PC-9 (cell line): ENCODE data around the gene GRIK3. TPM values are rescaled to one million over a fixed set of nuclear protein-coding genes. Genes with fewer than 3 reads are reported as not detected.

ENCODE experiments used
- BruUV-seq: library from RNA; stranded (reverse); fragments of 400-500 nt; replicated peaks from 2 replicates; lab custom pipeline; 2021; lab: Mats Ljungman, UMichigan
- CTCF ChIA-PET: fragments of 300-600 bp; sonication (Branson Sonifier 250); formaldehyde crosslinking; loops from one replicate; lab custom pipeline; 2022; ENCODE audit warnings: antibody characterized with exemption; lab: Charles Lee
- POLR2A ChIA-PET: fragments of 300-600 bp; sonication (Branson Sonifier 250); formaldehyde crosslinking; loops from one replicate; lab custom pipeline; 2022; ENCODE audit warnings: antibody characterized with exemption; ENCODE audit not compliant: unreplicated experiment; lab: Charles Lee
- DNase-seq, 2 experiments: peaks; one replicate each; pipeline versions ENCODE4 v3.0.0 to v3.0.0-alpha.2; 2015 to 2022; ENCODE audit warnings: mixed read lengths in 1 of 2
- H2AFZ ChIP-seq: fragments of 200-600 bp; sonication (generic); 2 replicates; pipeline ENCODE4 v1.8.1; 2017; ENCODE audit warnings: antibody characterized with exemption
- H3F3A ChIP-seq: fragments of 200-600 bp; sonication (generic); 2 replicates; pipeline ENCODE4 v1.8.1; 2017; ENCODE audit warnings: antibody characterized with exemption, mild to moderate bottlenecking, low read depth; ENCODE audit not compliant: insufficient read depth
- H3K27ac ChIP-seq: fragments of 200-600 bp; sonication (generic); 2 replicates; pipeline ENCODE4 v1.6.1; 2016; ENCODE audit warnings: mixed run types
- H3K27me3 ChIP-seq: fragments of 200-600 bp; sonication (generic); 2 replicates; pipeline ENCODE4 v1.6.1; 2016; ENCODE audit warnings: low read depth, mixed run types; ENCODE audit not compliant: insufficient read depth
- H3K36me3 ChIP-seq: fragments of 200-600 bp; sonication (generic); 2 replicates; pipeline ENCODE4 v1.6.1; 2016; ENCODE audit warnings: low read depth, mixed run types
- H3K4me1 ChIP-seq: fragments of 200-600 bp; sonication (generic); replicated peaks from 2 replicates; pipeline ENCODE4 v1.6.1; 2016; ENCODE audit warnings: mixed run types; ENCODE audit not compliant: insufficient read depth
- H3K4me2 ChIP-seq: fragments of 200-600 bp; sonication (generic); 2 replicates; pipeline ENCODE4 v1.6.1; 2017; ENCODE audit warnings: mixed run types
- H3K4me3 ChIP-seq: fragments of 200-600 bp; sonication (generic); 2 replicates; pipeline ENCODE4 v1.6.1; 2016; ENCODE audit warnings: mixed run types
- H3K79me2 ChIP-seq: fragments of 200-600 bp; sonication (generic); 2 replicates; pipeline ENCODE4 v1.6.1; 2017; ENCODE audit warnings: low read depth, mixed run types
- H3K9me2 ChIP-seq: fragments of 200-600 bp; sonication (generic); 2 replicates; pipeline ENCODE4 v1.8.1; 2017; ENCODE audit warnings: mild to moderate bottlenecking; ENCODE audit not compliant: insufficient read depth
- H3K9me3 ChIP-seq: fragments of 200-600 bp; sonication (generic); 2 replicates; pipeline ENCODE4 v1.8.1; 2016; ENCODE audit warnings: low read depth; ENCODE audit not compliant: insufficient read depth
- H4K20me1 ChIP-seq: fragments of 200-600 bp; sonication (generic); 2 replicates; pipeline ENCODE4 v1.8.1; 2017; ENCODE audit not compliant: insufficient read depth
- EZH2 ChIP-seq: fragments of 200-600 bp; sonication (generic); IDR thresholded peaks from 2 replicates; pipeline ENCODE4 v1.8.0; 2017; ENCODE audit warnings: antibody characterized with exemption, low read depth
- intact Hi-C: fragments of 100-400 bp; cut with micrococcal nuclease; formaldehyde crosslinking; loops from one replicate; pipeline ENCODE4 v1.10.0; 2022; ENCODE audit not compliant: unreplicated experiment
- total RNA-seq: library from RNA; stranded (reverse); gene quantifications from 2 replicates; pipeline ENCODE4 v1.2.3, GENCODE V29; 2021
- TF ChIP-seq, protein P1 (sequence below): fragments of 200-600 bp; sonication (generic); conservative IDR thresholded peaks from 2 replicates; pipeline ENCODE4 v1.6.1; 2017; ENCODE audit warnings: mixed run types, antibody characterized with exemption, mild to moderate bottlenecking, moderate library complexity

GRIK3 gene
- total RNA-seq, 1 experiment from 2014 or later, result not detected

DNA sequence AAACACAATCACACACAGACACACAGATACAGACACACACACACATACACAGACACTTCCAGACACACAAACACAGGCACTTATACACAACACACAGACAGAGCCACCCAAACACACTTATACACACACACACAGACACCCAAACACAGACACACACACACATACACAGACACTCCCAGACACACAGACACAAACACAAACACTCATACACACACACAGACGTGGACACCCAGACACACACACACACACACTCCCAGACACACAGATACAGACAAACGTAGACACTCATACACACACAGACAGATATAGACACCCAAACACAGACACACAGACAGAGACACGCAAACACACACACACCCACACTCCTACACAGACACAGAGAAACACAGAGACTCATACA lies 272.1 kb downstream of the GRIK3 start:
- Histone ChIP-seq H2AFZ (no peak overlapping the region), H3K4me2 (no peak overlapping the region), H3K79me2 (no peaks in the 10 kb centered on the region), H3K4me3 (no peak overlapping the region), H3K9me2 (no peaks in the 10 kb centered on the region), H3K36me3 (no peaks in the 10 kb centered on the region), H3K4me1 (peaks cover 13% of the 10 kb centered on the region; the same call in 1 of the 2 replicates), H3K27ac (no peak overlapping the region), H3F3A (no peaks in the 10 kb centered on the region), H3K27me3 (no peaks in the 10 kb centered on the region; the same call in 1 of the 2 replicates), H4K20me1 (no peaks in the 10 kb centered on the region), H3K9me3 (no peaks in the 10 kb centered on the region)
- ChIA-PET CTCF (no interaction called here), POLR2A (no interaction called here)
- BruUV-seq, result no TSS peak
- TF ChIP-seq, protein P1, sequence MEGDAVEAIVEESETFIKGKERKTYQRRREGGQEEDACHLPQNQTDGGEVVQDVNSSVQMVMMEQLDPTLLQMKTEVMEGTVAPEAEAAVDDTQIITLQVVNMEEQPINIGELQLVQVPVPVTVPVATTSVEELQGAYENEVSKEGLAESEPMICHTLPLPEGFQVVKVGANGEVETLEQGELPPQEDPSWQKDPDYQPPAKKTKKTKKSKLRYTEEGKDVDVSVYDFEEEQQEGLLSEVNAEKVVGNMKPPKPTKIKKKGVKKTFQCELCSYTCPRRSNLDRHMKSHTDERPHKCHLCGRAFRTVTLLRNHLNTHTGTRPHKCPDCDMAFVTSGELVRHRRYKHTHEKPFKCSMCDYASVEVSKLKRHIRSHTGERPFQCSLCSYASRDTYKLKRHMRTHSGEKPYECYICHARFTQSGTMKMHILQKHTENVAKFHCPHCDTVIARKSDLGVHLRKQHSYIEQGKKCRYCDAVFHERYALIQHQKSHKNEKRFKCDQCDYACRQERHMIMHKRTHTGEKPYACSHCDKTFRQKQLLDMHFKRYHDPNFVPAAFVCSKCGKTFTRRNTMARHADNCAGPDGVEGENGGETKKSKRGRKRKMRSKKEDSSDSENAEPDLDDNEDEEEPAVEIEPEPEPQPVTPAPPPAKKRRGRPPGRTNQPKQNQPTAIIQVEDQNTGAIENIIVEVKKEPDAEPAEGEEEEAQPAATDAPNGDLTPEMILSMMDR, result no peak
- TF ChIP-seq EZH2, result no peak
- intact Hi-C loops, result no loop called here
- no peak for DNase-seq

DNA sequence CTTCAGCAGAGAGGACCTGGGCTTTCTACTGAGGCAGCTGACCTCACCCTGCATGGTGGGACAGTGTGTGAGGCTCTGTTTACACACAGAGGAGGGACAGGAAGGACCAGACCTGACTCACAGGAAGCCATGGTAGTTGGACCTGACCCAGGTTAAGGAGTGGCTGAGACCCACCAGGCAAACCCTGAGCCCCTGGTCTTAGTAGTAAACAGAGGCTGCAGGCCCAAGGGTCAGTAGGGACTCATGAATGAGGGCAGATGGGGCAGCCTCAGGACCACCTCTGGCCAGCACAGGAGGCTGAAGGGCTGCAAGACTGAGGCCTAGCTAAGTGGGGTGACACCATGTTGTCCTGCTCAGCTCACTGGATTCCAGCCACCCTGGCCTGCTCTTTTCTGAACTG lies 273.2 kb downstream of the GRIK3 start:
- DNase-seq, result peak in 1 of 2 experiments; percentile 43
- no peaks in the 10 kb centered on the region for H3K27me3 ChIP-seq
- no peaks in the 10 kb centered on the region for H3K9me3 ChIP-seq
- CTCF ChIA-PET, result no interaction called here
- H3F3A ChIP-seq, result no peaks in the 10 kb centered on the region
- TF ChIP-seq, protein P1, result no peak
- no peak for TF ChIP-seq EZH2
- intact Hi-C loops, result no loop called here
- H3K9me2 ChIP-seq, result no peaks in the 10 kb centered on the region
- POLR2A ChIA-PET, result no interaction called here
- peak overlapping the region; percentile 17; the same call in 1 of the 2 replicates for H3K4me2 ChIP-seq
- H3K4me1 ChIP-seq, result peaks cover 13% of the 10 kb centered on the region; the same call in 1 of the 2 replicates
- no peak overlapping the region for H2AFZ ChIP-seq
- no peak overlapping the region for H3K27ac ChIP-seq
- H4K20me1 ChIP-seq, result no peaks in the 10 kb centered on the region
- no peaks in the 10 kb centered on the region for H3K36me3 ChIP-seq
- no TSS peak for BruUV-seq
- no peak overlapping the region for H3K4me3 ChIP-seq
- no peaks in the 10 kb centered on the region for H3K79me2 ChIP-seq

DNA sequence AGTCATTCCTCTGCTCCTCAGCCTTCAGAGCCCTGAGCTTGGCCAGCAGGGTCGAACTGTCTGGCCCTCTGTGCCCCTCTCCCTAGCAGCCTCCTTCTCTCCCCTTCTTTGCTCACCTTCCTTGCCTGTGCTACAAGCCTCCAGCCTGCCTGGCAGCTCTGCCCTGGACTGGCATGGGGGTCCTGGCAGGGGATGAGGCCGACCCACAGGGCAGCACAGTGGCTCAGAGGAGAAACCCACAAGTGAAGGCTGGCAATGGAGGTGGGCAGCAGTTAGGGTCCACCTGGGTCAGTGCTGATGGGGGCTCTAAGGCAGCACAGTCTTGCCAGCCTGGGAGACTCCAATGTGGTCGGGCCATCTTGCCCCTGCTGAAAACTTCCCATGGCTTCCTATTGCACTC lies 274.2 kb downstream of the GRIK3 start:
- H3K9me2 ChIP-seq, result no peaks in the 10 kb centered on the region
- no TSS peak for BruUV-seq
- H3F3A ChIP-seq, result no peaks in the 10 kb centered on the region
- H3K4me2 ChIP-seq, result no peak overlapping the region
- no peak for TF ChIP-seq EZH2
- TF ChIP-seq, protein P1, result no peak
- H3K4me1 ChIP-seq, result peaks cover 13% of the 10 kb centered on the region; the same call in 1 of the 2 replicates
- no peaks in the 10 kb centered on the region for H3K36me3 ChIP-seq
- no peaks in the 10 kb centered on the region for H3K79me2 ChIP-seq
- H3K27me3 ChIP-seq, result no peaks in the 10 kb centered on the region
- H2AFZ ChIP-seq, result no peak overlapping the region
- DNase-seq, result no peak
- intact Hi-C loops, result no loop called here
- H4K20me1 ChIP-seq, result no peaks in the 10 kb centered on the region
- no peak overlapping the region for H3K27ac ChIP-seq
- H3K9me3 ChIP-seq, result no peaks in the 10 kb centered on the region
- H3K4me3 ChIP-seq, result no peak overlapping the region
- CTCF ChIA-PET, result no interaction called here
- POLR2A ChIA-PET, result no interaction called here
